Measurements from ENCODE around the gene RRP1.

The RRP1 gene

DNA sequence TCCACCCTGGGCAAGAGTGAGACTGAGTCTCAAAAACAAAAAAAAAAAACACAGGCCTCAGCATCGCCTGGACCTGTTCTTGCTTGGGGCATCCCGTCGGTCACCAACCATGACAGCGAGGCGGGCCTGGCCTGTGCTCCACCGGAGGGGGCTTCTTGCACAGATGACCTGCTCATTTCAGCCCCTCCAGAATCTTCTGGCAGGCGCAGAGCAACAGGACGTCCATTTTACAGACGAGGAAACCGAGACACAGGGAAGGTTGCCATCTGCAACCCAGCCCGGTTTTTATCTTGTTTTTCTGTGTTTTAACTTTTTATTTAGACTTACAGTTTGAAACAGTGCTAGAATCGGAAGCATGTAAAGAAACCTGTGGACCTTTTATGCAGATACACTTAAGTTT, 14.2 kb upstream of the RRP1 start:
- H3K9ac ChIP-seq (ENCODE audit: low read length) = peak overlapping the region; percentile 70
- H4K20me1 ChIP-seq (ENCODE audit: low read depth, low read length) = no peaks in the 10 kb centered on the region
- H3K9me2 ChIP-seq (replicated peaks; ENCODE audit: insufficient read depth, low read length) = no peaks in the 10 kb centered on the region
- TF ChIP-seq EZH2phosphoT487 (conservative IDR thresholded peaks at IDR 0.05; ENCODE audit: low read length) = no peak
- TF ChIP-seq, protein P1, sequence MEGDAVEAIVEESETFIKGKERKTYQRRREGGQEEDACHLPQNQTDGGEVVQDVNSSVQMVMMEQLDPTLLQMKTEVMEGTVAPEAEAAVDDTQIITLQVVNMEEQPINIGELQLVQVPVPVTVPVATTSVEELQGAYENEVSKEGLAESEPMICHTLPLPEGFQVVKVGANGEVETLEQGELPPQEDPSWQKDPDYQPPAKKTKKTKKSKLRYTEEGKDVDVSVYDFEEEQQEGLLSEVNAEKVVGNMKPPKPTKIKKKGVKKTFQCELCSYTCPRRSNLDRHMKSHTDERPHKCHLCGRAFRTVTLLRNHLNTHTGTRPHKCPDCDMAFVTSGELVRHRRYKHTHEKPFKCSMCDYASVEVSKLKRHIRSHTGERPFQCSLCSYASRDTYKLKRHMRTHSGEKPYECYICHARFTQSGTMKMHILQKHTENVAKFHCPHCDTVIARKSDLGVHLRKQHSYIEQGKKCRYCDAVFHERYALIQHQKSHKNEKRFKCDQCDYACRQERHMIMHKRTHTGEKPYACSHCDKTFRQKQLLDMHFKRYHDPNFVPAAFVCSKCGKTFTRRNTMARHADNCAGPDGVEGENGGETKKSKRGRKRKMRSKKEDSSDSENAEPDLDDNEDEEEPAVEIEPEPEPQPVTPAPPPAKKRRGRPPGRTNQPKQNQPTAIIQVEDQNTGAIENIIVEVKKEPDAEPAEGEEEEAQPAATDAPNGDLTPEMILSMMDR (IDR thresholded peaks at IDR 0.05; ENCODE audit: insufficient read depth, low read length, poor library complexity, severe bottlenecking) = no peak
- H3K79me2 ChIP-seq (ENCODE audit: insufficient read depth, low read length) = no peaks in the 10 kb centered on the region
- peak overlapping the region; percentile 68 for H3K4me2 ChIP-seq (ENCODE audit: low read depth, low read length, poor library complexity, severe bottlenecking)
- H3K27me3 ChIP-seq (ENCODE audit: low read length) = no peaks in the 10 kb centered on the region
- H3K36me3 ChIP-seq (ENCODE audit: low read length) = no peaks in the 10 kb centered on the region
- no peaks in the 10 kb centered on the region for H3F3A ChIP-seq (ENCODE audit: insufficient read depth)
- H3K9me3 ChIP-seq (ENCODE audit: insufficient read depth, low read length) = no peaks in the 10 kb centered on the region
- no peak overlapping the region for H2AFZ ChIP-seq (ENCODE audit: low read depth, low read length, severe bottlenecking)
- no peak overlapping the region for H3K27ac ChIP-seq (ENCODE audit: low read depth, low read length)
- peak overlapping the region; percentile 73 for H3K4me3 ChIP-seq (ENCODE audit: insufficient read depth, low read length, poor library complexity, severe bottlenecking)

DNA sequence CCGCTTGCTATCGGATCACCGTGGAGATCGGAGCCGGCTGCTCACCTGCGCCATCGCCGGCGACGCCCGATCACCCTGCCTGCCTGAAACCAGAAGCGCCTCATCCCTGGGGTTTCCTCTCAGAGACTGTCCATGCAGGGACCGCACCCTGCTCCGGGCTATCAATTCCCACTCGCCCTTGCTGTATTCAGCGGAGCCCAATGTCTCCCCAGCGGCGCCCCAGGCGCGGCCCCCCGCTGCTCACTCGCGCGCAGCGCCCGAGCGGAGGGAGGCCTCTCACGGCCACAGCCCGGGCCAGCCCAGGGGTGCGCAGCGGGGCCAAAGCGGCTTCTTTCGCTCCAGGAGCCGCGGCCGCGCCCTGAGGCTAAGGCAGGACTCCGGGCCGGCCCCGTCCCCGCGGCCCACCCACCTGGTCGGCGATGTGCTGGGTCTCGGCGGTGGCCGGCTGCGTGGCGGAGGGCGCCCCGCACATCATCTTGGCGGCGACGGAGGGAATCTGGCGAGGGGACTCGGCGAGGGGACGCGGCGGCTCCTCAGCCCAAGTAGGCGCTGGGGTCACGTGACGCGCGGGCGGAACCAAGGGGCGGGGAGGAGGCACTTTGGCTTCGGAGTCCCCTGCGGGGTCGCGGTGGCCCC, 13.5 kb upstream of the RRP1 start, which contains the start of gene CSTB:
Gene CSTB, minus strand, starts transcription at position 514 of the 636 bp plus-strand sequence. Its CDS starts 39 bp downstream, at position 475.
- H3K9me2 ChIP-seq (replicated peaks; ENCODE audit: insufficient read depth, low read length) = no peaks in the 10 kb centered on the region
- H3K36me3 ChIP-seq (ENCODE audit: low read length) = no peaks in the 10 kb centered on the region
- H3K27ac ChIP-seq (ENCODE audit: low read depth, low read length) = peak within 1 kb of the TSS; percentile 43; the same call in 1 of the 2 replicates
- no peaks in the 10 kb centered on the region for H3K27me3 ChIP-seq (ENCODE audit: low read length)
- H2AFZ ChIP-seq (ENCODE audit: low read depth, low read length, severe bottlenecking) = peak within 1 kb of the TSS; percentile 68
- H3K79me2 ChIP-seq (ENCODE audit: insufficient read depth, low read length) = no peaks in the 10 kb centered on the region
- H3K4me2 ChIP-seq (ENCODE audit: low read depth, low read length, poor library complexity, severe bottlenecking) = peak within 1 kb of the TSS; percentile 68
- peak within 1 kb of the TSS; percentile 73 for H3K4me3 ChIP-seq (ENCODE audit: insufficient read depth, low read length, poor library complexity, severe bottlenecking)
- no peaks in the 10 kb centered on the region for H3K9me3 ChIP-seq (ENCODE audit: insufficient read depth, low read length)
- H3F3A ChIP-seq (ENCODE audit: insufficient read depth) = no peaks in the 10 kb centered on the region
- peak within 1 kb of the TSS; percentile 70 for H3K9ac ChIP-seq (ENCODE audit: low read length)
- H4K20me1 ChIP-seq (ENCODE audit: low read depth, low read length) = no peaks in the 10 kb centered on the region
- TF ChIP-seq EZH2phosphoT487 (conservative IDR thresholded peaks at IDR 0.05; ENCODE audit: low read length) = no peak
- TF ChIP-seq, protein P1 (IDR thresholded peaks at IDR 0.05; ENCODE audit: insufficient read depth, low read length, poor library complexity, severe bottlenecking) = no peak

DNA sequence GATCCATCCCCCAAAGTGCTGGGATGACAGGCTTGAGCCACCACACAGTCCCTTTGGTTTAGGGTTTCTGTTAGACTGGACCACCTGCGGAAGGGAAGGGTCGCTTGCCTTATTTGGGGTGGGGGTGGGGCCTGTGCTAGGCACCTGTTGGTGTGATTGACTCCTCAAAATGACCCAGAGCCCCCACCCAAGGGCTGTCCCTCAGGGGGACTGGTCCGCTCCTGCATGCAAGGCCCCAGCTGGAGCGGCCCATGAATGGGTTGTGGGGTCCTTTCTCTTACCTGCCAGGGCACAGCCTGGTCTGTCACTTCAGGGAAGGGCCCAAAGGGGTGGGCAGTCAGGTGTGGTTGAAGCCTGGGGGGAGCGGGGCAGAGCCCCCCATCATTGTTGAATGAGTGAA, 11.4 kb upstream of the RRP1 start:
- Histone ChIP-seq H3K27ac (ENCODE audit: low read depth, low read length) (no peak overlapping the region), H3K36me3 (ENCODE audit: low read length) (no peaks in the 10 kb centered on the region), H3K4me3 (ENCODE audit: insufficient read depth, low read length, poor library complexity, severe bottlenecking) (no peak overlapping the region), H4K20me1 (ENCODE audit: low read depth, low read length) (no peaks in the 10 kb centered on the region), H3K79me2 (ENCODE audit: insufficient read depth, low read length) (no peaks in the 10 kb centered on the region), H3K9me2 (replicated peaks; ENCODE audit: insufficient read depth, low read length) (no peaks in the 10 kb centered on the region), H3K9me3 (ENCODE audit: insufficient read depth, low read length) (no peaks in the 10 kb centered on the region), H3K4me2 (ENCODE audit: low read depth, low read length, poor library complexity, severe bottlenecking) (no peak overlapping the region), H3K27me3 (ENCODE audit: low read length) (no peaks in the 10 kb centered on the region), H2AFZ (ENCODE audit: low read depth, low read length, severe bottlenecking) (no peak overlapping the region), H3F3A (ENCODE audit: insufficient read depth) (no peaks in the 10 kb centered on the region), H3K9ac (ENCODE audit: low read length) (no peak overlapping the region)
- no peak for TF ChIP-seq EZH2phosphoT487 (conservative IDR thresholded peaks at IDR 0.05; ENCODE audit: low read length)
- TF ChIP-seq, protein P1 (IDR thresholded peaks at IDR 0.05; ENCODE audit: insufficient read depth, low read length, poor library complexity, severe bottlenecking) = no peak
